Osteoblast (primary cell): Measurements from ENCODE around the gene PYGO1. TPM values are rescaled to one million over a fixed set of nuclear protein-coding genes. Genes with fewer than 3 reads are reported as not detected.

ENCODE experiments used
- DNase-seq: peaks from one replicate; pipeline ENCODE4 v3.0.0; 2011; ENCODE audit warnings: low spot score, mixed read lengths; ENCODE audit not compliant: insufficient read length; ENCODE audit errors: missing footprints
- H2AFZ ChIP-seq: 2 replicates; pipeline ENCODE4 v1.6.0; 2011; ENCODE audit warnings: mild to moderate bottlenecking, low read length
- H3K27ac ChIP-seq: 2 replicates; pipeline ENCODE4 v1.5.1; 2011; ENCODE audit warnings: mild to moderate bottlenecking, low read depth, low read length, moderate library complexity
- H3K27me3 ChIP-seq: 2 replicates; pipeline ENCODE4 v1.6.0; 2012; ENCODE audit warnings: mild to moderate bottlenecking, control low read depth, inconsistent platforms, low read length, moderate library complexity; ENCODE audit not compliant: insufficient read depth
- H3K36me3 ChIP-seq: 2 replicates; pipeline ENCODE4 v1.5.1; 2011; ENCODE audit warnings: mild to moderate bottlenecking, low read length, control low read depth, moderate library complexity; ENCODE audit not compliant: insufficient read depth
- H3K4me1 ChIP-seq: 2 replicates; pipeline ENCODE4 v1.5.1; 2011; ENCODE audit warnings: mild to moderate bottlenecking, low read length, control low read depth, moderate library complexity; ENCODE audit not compliant: insufficient read depth
- H3K4me2 ChIP-seq: 2 replicates; pipeline ENCODE4 v1.6.0; 2011; ENCODE audit warnings: mild to moderate bottlenecking, low read length; ENCODE audit not compliant: insufficient read depth
- H3K4me3 ChIP-seq: fragments of 200-600 bp; sonication (generic); 3 replicates; pipeline ENCODE4 v1.5.1; 2012; ENCODE audit warnings: mild to moderate bottlenecking, low read length, inconsistent platforms; ENCODE audit not compliant: insufficient read depth
- H3K79me2 ChIP-seq: 2 replicates; pipeline ENCODE4 v1.6.0; 2012; ENCODE audit warnings: mild to moderate bottlenecking, low read length, control low read depth, inconsistent platforms; ENCODE audit not compliant: insufficient read depth
- H3K9me3 ChIP-seq: 2 replicates; pipeline ENCODE4 v1.5.1; 2011; ENCODE audit warnings: low read depth, low read length, control low read depth
- H4K20me1 ChIP-seq: 2 replicates; pipeline ENCODE4 v1.6.0; 2012; ENCODE audit warnings: mild to moderate bottlenecking, low read length, control low read depth; ENCODE audit not compliant: insufficient read depth
- total RNA-seq: library from RNA; depleted of rRNA; stranded (reverse); fragments of >200 nt; gene quantifications from 2 replicates; pipeline ENCODE4 v1.2.3, GENCODE V29; 2012
- TF ChIP-seq, protein P1 (sequence below): IDR thresholded peaks from 2 replicates; pipeline ENCODE4 v1.5.1; 2011; ENCODE audit warnings: mild to moderate bottlenecking, low read depth, low read length, moderate library complexity; ENCODE audit errors: extremely low read depth

Gene PYGO1
- total RNA-seq, 1 donor, result 15.6 TPM

DNA sequence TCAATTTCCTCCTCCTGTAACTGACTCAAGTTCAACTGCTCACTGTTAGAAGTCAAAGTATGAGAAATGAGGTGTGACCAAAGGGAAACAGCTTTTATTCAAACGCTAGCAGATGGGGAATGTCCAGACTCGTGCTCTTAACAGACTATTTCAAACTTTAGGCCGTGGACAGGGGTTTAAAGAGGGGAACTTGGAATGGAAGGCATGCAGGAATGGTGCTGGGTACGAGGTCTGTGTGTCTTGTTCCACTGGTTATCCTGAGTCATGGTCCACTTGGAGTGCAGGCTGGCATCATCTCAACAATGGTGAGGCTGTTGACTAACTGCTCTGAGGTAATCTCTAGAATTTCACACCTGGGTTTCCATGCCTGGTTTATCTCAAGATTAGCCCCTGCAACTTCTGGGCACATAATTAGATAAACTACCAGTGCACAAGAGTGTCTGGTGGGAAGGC, 57.3 kb downstream of the PYGO1 start:
- no peaks in the 10 kb centered on the region for H3K36me3 ChIP-seq
- no peaks in the 10 kb centered on the region for H3K27me3 ChIP-seq
- no peak overlapping the region for H3K27ac ChIP-seq
- H3K9me3 ChIP-seq, result no peaks in the 10 kb centered on the region
- H3K4me3 ChIP-seq, result no peak overlapping the region
- TF ChIP-seq, protein P1, sequence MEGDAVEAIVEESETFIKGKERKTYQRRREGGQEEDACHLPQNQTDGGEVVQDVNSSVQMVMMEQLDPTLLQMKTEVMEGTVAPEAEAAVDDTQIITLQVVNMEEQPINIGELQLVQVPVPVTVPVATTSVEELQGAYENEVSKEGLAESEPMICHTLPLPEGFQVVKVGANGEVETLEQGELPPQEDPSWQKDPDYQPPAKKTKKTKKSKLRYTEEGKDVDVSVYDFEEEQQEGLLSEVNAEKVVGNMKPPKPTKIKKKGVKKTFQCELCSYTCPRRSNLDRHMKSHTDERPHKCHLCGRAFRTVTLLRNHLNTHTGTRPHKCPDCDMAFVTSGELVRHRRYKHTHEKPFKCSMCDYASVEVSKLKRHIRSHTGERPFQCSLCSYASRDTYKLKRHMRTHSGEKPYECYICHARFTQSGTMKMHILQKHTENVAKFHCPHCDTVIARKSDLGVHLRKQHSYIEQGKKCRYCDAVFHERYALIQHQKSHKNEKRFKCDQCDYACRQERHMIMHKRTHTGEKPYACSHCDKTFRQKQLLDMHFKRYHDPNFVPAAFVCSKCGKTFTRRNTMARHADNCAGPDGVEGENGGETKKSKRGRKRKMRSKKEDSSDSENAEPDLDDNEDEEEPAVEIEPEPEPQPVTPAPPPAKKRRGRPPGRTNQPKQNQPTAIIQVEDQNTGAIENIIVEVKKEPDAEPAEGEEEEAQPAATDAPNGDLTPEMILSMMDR, result no peak
- DNase-seq, result no peak
- H2AFZ ChIP-seq, result no peak overlapping the region
- H3K79me2 ChIP-seq, result no peaks in the 10 kb centered on the region
- H3K4me2 ChIP-seq, result no peak overlapping the region
- no peaks in the 10 kb centered on the region for H4K20me1 ChIP-seq
- no peaks in the 10 kb centered on the region for H3K4me1 ChIP-seq

DNA sequence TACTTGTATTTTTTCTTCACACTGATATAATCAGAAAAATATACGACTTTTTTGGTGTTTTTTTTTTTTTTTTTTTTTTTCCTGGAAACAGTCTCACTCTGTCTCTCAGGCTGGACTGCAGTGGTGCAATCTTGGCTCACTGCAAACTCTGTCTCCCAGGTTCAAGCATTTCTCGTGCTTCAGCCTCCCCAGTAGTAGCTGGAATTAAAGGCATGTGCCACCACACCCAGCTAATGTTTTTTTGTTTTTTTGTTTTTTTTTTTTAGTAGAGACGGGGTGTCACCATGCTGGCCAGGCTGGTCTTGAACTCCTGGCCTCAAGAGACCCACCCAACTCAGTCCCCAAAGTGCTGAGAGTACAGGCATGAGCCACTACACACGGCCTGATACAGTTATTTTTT, 59.3 kb downstream of the PYGO1 start:
- Histone ChIP-seq H4K20me1 (no peaks in the 10 kb centered on the region), H3K27me3 (no peaks in the 10 kb centered on the region), H3K4me3 (no peak overlapping the region), H3K79me2 (no peaks in the 10 kb centered on the region), H3K9me3 (no peaks in the 10 kb centered on the region), H3K27ac (no peak overlapping the region), H3K4me1 (no peaks in the 10 kb centered on the region), H2AFZ (no peak overlapping the region), H3K4me2 (no peak overlapping the region), H3K36me3 (no peaks in the 10 kb centered on the region)
- TF ChIP-seq, protein P1, result no peak
- DNase-seq, result no peak

- TF ChIP-seq, protein P1, result no peak
- no peak for DNase-seq
These were observed 61.0 kb downstream of the PYGO1 start for GRCh38 chr15:55527150-55527549.

GRCh38 chr15:55526559-55527036, 61.5 kb downstream of the PYGO1 start:
- H3K4me1 ChIP-seq, result no peaks in the 10 kb centered on the region
- H4K20me1 ChIP-seq, result no peaks in the 10 kb centered on the region
- peak overlapping the region; percentile 41 for H3K4me2 ChIP-seq
- H3K4me3 ChIP-seq, result no peak overlapping the region
- peak overlapping the region; percentile 94 for H2AFZ ChIP-seq
- no peaks in the 10 kb centered on the region for H3K36me3 ChIP-seq
- no peak for DNase-seq
- H3K27me3 ChIP-seq, result no peaks in the 10 kb centered on the region
- no peaks in the 10 kb centered on the region for H3K9me3 ChIP-seq
- TF ChIP-seq, protein P1, result peak; percentile 85
- H3K79me2 ChIP-seq, result no peaks in the 10 kb centered on the region
- H3K27ac ChIP-seq, result no peak overlapping the region

More at GRCh38 chr15:55527150-55527549, 61.0 kb downstream of the PYGO1 start:
- H3K27me3 ChIP-seq, result no peaks in the 10 kb centered on the region
- no peak overlapping the region for H3K27ac ChIP-seq
- H3K4me3 ChIP-seq, result no peak overlapping the region
- H4K20me1 ChIP-seq, result no peaks in the 10 kb centered on the region
- H2AFZ ChIP-seq, result peak overlapping the region; percentile 94
- H3K36me3 ChIP-seq, result no peaks in the 10 kb centered on the region
- no peak overlapping the region for H3K4me2 ChIP-seq
- H3K9me3 ChIP-seq, result no peaks in the 10 kb centered on the region
- no peaks in the 10 kb centered on the region for H3K79me2 ChIP-seq
- H3K4me1 ChIP-seq, result no peaks in the 10 kb centered on the region
